Endothelial cell of umbilical vein (primary cell): ENCODE data around the gene EDARADD.

Experiments
- CTCF ChIP-seq, 2 donors: IDR thresholded peaks; 1 replicate in 1 of 2; 2 replicates in 1 of 2; pipeline ENCODE4 v1.5.1; 2011; ENCODE audit warnings: low read length in 2 of 2, mild to moderate bottlenecking in 2 of 2, moderate library complexity in 2 of 2, control low read depth in 1 of 2, inconsistent platforms in 1 of 2, low read depth in 1 of 2; ENCODE audit not compliant: insufficient read depth in 1 of 2; ENCODE audit errors: extremely low read depth in 1 of 2
- FOS ChIP-seq: IDR thresholded peaks from 2 replicates; pipeline ENCODE4 v1.6.1; 2011; ENCODE audit warnings: mild to moderate bottlenecking, low read length, moderate library complexity, borderline replicate concordance; ENCODE audit not compliant: insufficient read depth
- POLR2A ChIP-seq: IDR thresholded peaks from 2 replicates; pipeline ENCODE4 v1.6.1; 2012; ENCODE audit warnings: low read depth, mild to moderate bottlenecking, control low read depth, low read length
- POLR2AphosphoS5 ChIP-seq: IDR thresholded peaks from 2 replicates; pipeline ENCODE4 v1.6.1; 2012; ENCODE audit warnings: low read depth, mild to moderate bottlenecking, control low read depth, low read length, moderate library complexity; ENCODE audit not compliant: insufficient read depth

GRCh38 chr1:236438614-236439013 is 44.5 kb downstream of the EDARADD start:
- TF ChIP-seq POLR2AphosphoS5 (no peak), POLR2A (no peak), CTCF (IDR thresholded peaks at IDR 0.05; ENCODE audit: extremely low read depth in 1 of 2, insufficient read depth in 1 of 2, low read depth in 1 of 2, low read length in 2 of 2) (no peak), FOS (no peak)
